Activated T-helper 1 cell treated with anti-CD3 and anti-CD28 coated beads, Interleukin-2, amount 50 U/mL, for 16 hours (primary cell): ENCODE results near the gene CFAP46.
"Not testable (repeated sequence)": the region's sequence is repeated elsewhere in the genome, so short reads cannot be mapped to it uniquely, and the experiment has no call there.

Source experiments
- DNase-seq, 2 donors: peaks; one replicate each; pipeline ENCODE4 v3.0.0-alpha.2; 2020; ENCODE audit warnings: low read depth in 1 of 2, low spot score in 1 of 2

Gene CFAP46

GRCh38 chr10:132929480-132929879, 12.9 kb downstream of the CFAP46 start:
- no peak for DNase-seq

GRCh38 chr10:132928261-132928660, 14.1 kb downstream of the CFAP46 start:
- no peak for DNase-seq

- DNase-seq: no peak
These were observed 14.5 kb downstream of the CFAP46 start for GRCh38 chr10:132927824-132928223.

- DNase-seq: no peak
These were observed 15.4 kb downstream of the CFAP46 start for GRCh38 chr10:132926777-132927650.

GRCh38 chr10:132926070-132926469, 16.3 kb downstream of the CFAP46 start:
- no peak for DNase-seq

DNA sequence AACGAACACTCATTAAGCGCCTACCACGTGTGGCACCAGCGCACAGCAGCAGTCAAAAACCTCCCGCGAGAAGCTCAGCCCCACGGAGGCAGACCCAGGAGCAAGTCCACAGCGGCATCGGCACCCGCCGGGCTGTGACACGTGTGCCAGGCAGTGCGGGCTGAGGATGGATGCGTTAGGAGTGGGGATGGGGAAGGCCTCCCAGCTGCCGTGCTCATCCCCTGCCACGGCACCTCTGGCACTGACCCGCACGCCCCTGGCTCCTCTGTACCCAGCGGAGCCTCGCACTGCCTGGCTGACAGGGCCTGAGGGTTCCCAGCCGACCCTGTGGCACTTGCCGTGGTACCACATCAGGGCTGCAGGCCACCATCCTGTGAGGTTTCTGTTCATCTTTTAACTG, 16.8 kb downstream of the CFAP46 start:
- no peak for DNase-seq

- no peak for DNase-seq
These were observed 17.3 kb downstream of the CFAP46 start for GRCh38 chr10:132925071-132925561.

DNA sequence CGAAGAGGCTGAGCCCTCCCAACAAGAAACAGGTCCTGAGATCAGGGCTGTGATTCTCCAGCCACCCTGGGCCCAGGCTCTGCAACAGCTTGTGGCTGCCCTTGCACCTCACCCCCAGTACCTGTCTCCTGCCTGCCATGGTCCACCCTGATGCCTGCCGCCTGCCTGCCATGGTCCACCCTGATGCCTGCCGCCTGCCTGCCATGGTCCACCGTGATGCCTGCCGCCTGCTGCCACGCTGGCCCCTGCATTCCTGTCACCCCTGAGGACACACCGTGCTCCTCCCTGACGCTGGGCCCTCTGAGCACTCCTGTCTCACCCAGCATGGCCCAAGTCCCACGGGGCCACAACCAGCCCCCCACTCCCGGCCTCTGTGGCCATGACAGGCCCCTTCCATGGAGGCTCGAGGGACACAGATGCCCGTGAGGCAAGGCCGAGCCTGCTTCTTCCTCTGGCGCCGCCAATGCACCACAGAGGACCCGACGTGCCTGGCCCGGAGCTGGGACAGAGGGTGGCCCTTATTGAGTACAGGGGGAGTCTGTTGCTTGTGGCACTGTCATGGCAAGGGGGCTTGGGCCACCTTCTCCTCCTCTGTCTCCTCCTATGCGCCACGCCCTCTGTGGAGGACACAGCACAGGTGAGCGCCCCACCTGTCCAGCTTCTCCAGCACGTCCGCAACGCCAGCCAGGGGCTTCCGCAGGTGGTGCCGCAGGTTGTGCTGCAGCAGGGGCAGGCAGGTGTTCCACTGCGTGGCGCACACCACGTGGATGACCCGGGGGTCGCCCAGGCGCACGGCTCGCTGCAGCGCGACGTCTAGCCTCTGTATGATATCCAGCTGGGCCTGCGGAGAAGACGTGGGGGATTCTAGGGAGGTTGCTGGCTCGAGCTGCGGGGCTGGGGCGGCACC, 18.1 kb downstream of the CFAP46 start:
- no peak for DNase-seq

DNA sequence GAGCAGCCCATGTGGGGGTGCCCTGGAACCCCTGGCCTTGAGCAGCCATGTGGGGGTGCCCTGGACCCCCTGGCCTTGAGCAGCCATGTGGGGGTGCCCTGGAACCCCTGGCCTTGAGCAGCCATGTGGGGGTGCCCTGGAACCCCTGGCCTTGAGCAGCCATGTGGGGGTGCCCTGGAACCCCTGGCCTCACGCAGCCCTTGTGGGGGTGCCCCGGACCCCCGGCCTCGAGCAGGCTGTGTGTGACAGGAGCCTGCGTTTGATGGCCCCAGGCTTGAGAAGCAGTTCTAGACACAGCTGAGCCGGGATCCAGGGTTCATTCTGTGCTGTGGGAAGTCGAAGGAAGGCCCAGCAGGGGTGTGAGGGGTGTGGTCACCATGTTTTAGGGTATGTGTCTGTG, 19.0 kb downstream of the CFAP46 start:
- not testable (repeated sequence) for DNase-seq

DNA sequence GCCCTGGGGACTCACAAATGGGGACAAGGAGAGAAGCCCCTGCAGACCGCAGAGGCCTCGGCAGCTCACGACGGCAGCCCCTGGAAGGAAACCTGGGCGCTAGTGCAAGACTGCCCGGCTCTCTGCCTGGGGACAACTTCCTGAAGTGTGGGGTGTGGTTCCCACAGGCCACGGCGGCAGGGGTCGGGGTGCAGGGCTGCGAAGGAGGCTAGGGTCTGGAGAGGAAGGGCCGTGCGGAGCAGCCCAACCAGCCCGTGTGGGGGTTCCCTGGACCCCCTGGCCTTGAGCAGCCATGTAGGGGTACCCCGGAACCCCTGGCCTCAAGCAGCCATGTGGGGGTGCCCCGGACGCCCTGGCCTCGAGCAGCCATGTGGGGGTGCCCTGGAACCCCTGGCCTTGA, 19.5 kb downstream of the CFAP46 start:
- no peak for DNase-seq

DNA sequence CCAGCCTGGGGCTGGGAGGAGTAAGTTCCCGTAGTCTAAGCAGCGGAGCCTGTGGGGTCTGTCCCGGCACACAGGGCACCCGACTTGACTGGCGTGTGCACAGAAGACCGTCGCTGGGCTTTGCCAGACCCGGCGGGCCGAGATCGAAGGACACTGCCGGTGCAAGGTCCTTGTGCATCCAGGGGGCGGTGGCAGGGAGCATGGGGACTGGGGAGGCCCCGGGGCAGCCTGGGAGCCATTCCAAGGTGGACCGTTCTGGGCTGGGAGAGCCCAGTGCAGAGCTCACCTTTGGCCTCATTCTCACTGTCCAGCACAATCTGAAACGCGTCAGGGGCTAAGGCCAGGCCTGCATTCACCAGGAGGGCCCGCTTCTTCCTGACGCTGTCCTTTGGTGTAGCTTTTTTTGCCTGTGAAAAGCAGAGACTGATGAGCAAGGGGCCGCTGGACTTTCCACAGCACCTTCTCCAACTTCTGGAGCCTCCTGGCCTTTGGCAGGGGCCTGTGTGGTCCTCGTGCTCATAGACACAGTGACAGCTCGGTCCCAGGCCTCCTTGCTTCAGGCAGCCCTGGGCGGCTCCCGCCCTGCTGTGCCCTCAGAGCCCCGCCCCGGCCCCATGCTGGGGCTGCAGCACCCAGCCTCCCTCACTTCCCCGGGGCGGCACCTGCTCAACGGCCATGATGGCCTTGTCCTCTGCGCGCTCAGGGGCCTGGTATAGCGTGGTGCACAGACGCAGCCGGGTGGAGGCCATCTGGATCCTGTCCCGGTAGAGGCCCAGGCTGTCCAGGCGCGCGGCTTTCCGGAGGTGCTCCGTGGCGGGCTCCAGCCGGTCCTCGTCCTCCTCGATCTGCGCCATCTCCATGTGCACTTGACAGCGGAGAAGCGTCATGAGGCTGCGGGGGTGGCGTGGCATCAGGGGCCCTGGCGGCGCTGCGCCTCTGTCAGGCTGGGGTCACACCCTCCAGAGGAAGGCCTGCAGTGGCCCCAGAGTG, 20.3 kb downstream of the CFAP46 start:
- DNase-seq: no peak

GRCh38 chr10:132921086-132921485, 21.3 kb downstream of the CFAP46 start:
- no peak for DNase-seq

DNA sequence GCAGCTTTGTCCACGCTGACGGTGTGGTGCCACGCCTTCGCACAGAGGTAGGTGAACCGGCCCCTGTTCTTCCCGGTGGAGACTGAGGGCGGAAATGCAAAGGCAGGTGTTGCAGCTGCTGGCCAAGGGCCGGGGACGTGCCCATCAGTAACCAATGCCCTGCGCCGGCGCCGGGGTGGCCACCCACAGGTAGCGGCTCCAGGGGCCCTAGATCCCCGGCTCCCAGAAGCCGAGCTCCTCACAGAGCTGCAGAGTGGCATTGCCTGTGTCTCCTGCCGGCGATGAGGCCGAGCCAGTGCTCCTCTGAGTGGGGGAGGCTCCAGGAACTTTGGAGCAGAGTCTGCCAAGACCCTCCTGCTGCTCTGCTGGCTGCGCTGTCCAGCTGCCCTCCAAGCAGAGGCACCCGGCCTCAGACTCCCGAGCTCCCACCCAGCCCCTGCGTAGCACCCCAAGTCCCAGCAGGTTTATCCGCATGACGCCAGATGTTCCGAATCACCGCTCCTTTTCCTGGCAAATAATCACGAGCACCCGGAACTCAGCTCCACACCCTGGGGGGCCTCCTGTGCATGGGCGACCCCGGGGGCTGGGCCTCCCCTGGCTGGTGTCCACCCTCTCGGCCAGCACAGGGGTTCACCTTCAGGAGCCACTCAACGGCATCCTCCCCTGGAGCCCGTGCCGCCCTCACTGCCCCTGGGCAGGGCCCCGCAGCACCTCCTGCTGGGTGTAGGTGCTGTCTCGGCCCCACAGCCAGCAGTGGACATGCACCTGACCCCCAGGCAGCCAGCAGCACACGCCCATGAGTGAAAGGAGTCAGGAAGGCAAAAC, 22.1 kb downstream of the CFAP46 start:
- DNase-seq: no peak

GRCh38 chr10:132919374-132920100, 22.8 kb downstream of the CFAP46 start:
- no peak for DNase-seq

DNA sequence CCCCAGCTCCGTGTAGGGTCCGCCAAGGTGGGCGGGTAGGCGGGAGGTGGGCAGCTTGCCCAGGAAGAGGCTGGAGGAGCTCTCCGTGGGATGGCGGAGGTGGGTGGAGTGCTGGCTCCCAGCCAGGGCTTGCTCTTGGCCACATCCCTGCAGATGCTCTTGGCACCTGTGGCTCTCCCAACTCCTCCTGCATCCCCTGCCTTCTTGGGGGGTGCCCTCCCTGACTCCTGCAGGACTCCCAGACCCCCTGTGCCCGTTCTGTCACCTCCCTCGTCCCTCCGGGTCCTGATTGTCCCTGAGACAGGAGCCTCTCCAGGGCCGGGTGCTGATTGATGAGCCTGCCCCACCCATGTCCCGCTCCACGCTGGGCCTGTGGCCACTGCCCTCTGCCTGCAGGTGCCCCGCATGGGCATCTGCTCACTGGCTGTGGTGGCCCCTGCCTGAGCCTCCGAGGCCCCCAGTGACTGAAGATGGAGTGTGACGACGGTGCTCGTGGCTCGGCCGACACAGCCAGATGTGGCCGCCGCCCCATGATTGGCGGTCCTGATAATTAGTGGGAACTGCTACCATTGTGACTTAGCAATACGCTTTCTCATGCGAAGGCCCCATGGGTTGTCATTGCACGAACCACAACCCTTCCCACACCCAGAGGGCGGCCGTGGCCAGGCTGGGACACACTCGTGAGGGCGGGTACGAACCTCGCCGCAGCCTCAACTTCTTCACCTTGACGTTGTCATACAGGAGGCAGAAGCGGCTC, 23.6 kb downstream of the CFAP46 start:
- no peak for DNase-seq

DNA sequence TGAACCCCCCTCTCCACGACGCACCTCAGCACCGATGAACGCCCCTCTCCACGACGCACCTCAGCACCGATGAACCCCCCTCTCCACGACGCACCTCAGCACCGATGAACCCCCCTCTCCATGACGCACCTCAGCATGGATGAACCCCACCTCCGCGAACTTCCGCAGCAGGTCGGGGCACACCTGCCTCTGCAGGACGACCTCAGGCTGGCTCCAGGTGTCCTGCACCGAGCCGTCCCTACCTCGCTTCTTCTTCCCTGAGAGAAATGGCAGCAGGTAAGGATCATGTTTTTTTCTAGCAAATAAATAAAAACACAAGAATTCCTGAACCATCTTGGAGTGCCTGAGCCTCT, 24.1 kb downstream of the CFAP46 start:
- DNase-seq: no peak

DNA sequence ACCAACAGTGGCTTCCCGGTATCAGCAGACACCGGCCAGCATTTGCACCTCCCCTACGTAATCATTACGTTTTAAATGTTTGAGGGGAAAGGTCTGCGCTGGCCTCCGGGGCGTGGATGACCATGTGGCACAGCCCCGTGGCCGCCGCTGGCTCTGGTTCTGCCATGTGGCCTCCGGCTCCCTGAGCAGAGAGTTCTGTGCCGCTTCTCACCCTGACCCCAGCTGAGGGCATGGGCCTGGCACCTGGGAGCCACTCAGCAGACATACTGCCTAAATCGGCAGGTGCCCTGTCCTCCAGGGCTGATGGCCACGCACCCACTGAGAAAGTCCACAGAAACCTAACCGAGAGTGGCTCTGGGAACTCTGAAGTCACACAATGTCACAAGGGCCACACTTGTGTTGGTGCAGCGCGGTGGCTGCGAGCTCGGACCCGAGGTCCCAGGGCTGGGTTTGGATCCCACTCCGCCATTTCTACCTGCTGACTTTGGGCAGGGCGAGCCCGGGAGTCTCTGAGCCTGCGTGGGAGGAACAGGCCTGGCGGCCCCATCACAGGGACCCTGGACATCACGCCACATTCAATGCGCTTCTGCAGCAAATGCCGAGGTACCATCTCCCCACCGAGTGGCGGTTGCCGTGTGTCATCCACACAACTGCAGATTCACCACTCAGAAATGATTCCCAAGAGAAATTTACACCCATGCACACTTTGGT, 25.3 kb downstream of the CFAP46 start:
- no peak for DNase-seq

- DNase-seq: no peak
These were observed 25.9 kb downstream of the CFAP46 start for GRCh38 chr10:132916421-132916841.
